H4 (cell line): Measurements from ENCODE around the gene SLC49A4. TPM values are rescaled to one million over a fixed set of nuclear protein-coding genes. Genes with fewer than 3 reads are reported as not detected.

Source experiments
- DNase-seq: peaks from one replicate; pipeline ENCODE4 v3.0.0-alpha.2; 2015; ENCODE audit warnings: low spot score
- total RNA-seq: library from RNA; depleted of rRNA; stranded (reverse); fragments of >200 nt; shearing (Covaris generic); gene quantifications from 2 replicates; pipeline ENCODE4 v1.2.3, GENCODE V29; 2014

The SLC49A4 gene
- total RNA-seq, 1 experiment from 2014 or later = 30.6 TPM

DNA sequence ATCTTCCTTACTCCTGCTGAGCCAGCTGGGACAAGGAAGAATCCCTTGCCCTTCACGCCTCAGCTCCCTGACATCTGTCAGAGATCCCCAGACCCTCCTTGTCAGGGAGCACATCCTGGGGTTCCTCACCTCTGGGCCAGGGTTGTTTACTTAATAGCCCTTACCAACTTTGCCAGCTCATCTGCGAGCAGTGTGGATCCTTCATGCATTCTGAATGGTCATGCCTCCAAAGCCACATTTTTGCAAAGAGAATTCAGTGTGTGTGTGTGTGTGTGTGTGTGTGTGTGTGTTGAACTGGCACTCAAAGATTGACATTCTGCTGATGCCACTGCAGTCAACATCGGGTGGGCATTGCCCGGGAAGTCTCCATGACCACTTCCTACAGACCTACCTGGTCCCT is 112.6 kb downstream of the SLC49A4 start:
- DNase-seq = no peak

DNA sequence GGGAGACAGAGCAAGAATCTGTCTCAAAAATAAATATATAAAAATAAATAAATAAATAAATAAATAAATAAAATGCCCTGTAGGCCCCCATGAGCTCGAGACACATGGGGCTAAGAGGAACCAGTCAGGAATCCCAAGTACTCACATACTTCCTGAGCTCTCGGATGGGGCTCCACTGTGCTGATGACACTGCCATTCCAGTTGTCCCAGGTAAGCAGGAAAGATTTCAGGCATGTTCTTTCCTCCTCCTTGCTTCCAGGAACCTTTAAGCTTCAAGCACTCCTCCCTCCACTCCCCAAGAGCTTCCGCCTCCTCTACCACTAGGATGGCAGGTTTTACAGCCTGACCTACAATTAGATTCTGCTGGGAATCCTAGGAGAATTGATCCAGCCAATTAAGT is 113.4 kb downstream of the SLC49A4 start:
- no peak for DNase-seq

DNA sequence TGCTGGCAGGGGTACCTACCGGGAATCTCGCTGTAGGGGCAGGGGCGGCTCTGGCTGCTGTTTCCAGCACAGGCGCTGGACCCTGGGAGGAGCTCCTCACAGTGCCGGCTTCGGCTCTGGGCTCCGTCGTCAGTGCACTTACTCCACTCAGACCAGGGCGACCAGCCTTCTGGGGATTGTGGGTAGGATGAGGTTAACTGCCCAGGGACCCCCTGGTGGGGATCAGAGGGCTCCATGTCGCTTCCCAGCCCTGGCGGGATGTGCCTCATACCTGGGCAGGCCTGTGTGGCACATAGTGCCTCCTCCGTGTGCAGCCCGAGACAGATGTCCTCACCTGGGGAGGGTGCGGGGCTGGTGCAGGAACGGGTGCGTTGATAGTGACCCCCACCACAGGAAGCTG is 117.0 kb downstream of the SLC49A4 start:
- DNase-seq = no peak

DNA sequence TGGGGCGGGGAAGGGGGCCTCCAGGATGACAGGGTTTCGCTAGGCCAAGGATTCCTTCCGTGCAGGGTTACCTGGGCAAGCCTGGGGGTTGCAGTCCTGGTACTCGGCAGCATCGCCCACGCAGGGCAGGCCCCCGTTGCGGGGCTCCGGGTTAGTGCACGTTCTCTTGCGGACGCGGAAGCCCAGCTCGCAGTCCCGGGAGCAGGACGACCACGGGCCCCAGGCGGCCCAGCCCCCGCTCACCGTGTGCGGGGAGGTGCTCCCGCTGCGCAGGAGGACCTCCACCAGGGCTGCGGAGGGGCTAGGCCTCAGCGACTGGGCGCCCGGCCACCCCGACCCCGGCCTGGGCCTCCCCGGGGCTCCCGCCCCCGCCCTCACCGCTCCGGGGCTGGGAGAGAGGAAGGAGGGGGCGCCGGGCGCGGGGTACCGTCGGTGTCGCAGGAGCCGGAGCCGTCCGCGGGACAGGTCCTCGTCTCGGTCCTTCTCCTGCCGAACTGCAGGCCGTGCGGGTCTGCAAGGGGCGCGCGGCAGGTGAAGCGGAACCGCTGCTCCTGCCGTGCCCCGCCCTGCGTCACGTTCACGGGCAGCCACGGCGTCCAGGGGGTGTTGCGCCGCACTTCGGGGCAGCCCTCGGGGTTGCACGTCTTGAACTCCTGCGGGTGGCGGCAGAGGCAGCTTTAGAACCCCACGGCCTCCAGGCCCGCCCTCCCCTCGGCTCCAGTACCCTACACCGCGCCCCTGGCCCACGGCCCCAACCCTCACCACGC is 118.1 kb downstream of the SLC49A4 start:
- DNase-seq = no peak

DNA sequence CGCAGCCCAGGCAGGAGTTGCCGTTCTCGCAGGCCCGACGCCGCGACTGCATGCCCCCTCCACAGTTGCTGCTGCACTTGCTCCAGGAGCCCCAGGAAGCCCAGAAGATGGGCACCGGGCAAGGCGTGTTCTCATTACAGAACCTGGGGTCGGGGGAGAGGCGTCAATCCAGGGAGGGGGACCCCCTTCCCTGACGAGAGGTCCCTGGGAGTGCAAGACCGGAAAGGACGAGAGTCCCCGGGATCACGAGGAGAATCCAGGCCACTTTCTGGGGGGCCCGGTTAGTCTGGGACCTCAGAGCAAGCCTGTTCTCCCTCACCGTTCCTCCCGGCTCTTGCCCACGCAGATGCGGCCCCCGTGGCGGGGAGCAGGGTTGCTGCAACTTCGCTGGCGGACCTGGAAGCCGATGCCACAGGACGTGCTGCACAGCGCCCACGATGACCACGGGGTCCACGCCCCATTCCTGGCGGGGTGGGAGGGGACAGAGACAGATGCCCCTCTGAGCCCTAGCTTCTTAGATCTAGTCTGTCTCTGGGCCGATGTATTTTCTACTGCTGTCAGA is 118.8 kb downstream of the SLC49A4 start:
- no peak for DNase-seq

DNA sequence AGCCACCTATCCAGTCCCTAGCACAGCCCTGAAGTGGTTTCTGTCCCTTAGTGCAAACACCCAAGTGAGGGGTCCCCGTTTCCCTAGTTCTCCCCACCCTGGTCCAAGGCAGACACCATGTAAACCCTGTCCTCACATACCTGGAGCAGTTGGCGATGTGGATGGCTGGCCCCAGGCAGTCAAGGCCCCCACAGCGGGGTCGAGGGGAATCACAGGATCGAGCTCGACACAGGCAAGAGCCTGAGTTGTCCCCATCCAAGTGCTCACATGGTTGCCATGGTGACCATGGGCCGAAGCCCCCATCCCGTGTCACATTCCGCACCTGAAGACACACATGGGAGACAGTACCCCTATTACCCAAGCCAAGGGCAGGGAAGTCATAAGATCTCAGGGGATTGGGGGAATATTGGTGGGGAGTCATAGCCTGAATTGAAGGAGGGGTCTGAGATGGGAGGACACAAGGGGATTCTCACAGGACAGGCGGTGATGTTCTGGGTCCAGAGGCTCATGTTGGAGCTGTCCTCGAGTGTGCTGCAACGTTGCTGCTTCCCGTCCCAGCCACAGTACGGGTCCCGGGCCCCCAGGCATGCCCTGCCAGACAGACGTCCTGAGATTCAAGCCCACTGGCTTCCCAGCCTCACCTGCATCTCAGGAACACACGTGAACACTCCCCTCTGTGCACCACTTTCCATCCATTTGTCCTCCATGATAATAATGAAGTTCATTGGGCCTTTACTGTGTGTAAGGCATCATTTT is 120.6 kb downstream of the SLC49A4 start:
- DNase-seq = no peak

DNA sequence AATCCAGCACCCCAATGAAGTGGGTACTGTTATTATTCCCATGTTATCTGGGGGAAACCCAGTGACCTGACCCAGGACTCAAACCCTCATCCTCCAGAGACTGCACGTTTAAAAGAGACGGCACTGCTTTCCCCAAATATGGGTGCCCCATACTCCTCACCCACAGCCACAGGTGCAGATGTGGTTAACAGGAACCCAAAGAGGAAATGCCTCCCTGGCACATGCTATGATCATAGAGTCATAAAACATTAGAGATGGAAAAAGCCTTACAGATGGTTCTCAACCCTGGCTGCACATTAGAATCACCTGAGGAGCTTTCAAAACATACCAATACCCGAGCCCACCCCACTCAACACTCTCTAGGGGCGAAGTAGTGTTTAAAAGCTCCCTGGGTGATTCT is 121.2 kb downstream of the SLC49A4 start:
- DNase-seq = no peak

DNA sequence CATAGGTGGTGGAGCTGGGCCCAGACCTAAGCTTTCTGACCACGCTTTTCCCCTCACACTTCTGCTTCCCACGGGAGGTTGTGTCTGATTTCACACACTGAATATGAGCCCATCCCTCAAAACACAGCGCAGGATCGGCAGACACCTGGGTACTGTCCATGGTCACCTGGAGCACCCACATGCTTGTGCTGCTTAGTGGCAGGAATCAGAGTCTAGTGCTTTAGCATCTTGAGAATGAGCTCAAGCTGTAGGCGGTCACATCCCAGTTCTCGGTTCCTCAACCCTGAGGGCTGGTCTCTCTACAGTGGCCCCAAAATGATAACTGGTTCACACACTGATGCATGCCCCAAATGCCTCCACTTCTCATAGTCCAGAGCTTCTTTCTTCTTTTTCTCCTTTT is 121.7 kb downstream of the SLC49A4 start:
- no peak for DNase-seq

DNA sequence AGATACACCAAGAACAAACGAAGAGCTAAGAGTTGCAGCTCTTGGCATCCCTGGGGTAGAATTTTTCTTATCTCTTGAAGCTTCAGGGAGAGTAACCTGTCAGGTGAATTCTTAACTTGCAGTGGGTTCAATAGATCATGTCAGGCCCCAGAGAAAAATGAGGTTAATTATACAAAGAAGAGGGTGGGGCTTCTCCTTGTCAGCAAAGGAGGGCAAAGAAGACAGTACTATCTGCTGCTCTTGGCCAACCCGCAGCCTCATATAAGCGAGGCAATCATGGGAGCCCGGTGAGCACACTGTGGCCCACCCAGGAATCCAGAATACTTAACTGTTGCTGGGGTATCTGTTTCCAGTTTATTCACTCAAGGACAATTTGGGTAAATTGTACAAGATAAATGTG is 122.5 kb downstream of the SLC49A4 start:
- no peak for DNase-seq

DNA sequence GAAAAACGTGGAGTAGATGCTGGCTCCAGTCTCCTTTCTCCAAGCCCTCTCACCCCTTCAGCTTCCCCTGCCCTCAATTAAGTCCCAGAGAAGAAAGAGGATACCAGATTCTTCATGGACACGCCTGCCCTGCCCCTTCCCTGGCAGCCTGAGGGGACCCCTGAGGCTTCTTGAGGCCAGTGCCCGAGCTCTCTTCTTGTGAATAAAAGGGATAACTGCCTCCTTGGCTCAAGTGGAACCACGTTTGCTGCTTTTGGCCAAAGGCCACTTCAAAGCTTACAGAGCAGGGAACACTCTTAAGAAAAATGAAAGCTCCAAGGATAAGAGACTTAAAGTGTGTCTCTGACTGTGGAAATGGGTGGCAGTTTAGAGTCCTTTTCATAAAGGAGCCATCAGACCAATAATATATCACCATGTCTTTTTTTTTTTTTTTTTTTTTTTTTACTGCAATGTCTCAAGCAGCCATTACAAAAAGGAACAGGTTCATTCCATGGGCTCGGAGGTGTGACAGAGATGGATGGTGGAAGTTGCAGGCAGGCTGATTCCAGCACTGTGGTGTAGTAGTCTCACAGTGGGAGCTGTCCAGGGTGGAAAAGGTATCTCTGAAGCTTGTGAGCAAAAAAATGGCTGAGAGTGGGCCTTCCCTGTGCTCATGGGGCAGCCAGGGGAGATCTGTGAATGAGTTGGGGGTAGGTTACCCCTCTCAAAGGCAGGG is 123.9 kb downstream of the SLC49A4 start:
- no peak for DNase-seq

DNA sequence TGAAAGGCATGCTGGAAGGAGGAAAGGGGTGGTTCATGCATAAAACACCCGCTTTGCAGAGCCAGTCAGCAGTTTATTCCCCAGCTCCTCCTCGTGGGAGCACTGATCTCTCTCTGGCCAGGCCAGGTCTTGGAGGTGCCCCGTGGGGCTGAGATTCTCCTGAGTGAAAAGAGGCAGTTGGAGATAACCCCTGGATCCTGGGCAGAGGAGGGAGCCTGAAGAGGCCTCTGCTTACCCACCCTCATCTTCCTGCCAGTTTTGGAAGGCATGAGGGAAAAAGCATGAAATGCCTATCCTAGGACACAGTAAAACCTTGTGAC is 124.4 kb downstream of the SLC49A4 start:
- no peak for DNase-seq

DNA sequence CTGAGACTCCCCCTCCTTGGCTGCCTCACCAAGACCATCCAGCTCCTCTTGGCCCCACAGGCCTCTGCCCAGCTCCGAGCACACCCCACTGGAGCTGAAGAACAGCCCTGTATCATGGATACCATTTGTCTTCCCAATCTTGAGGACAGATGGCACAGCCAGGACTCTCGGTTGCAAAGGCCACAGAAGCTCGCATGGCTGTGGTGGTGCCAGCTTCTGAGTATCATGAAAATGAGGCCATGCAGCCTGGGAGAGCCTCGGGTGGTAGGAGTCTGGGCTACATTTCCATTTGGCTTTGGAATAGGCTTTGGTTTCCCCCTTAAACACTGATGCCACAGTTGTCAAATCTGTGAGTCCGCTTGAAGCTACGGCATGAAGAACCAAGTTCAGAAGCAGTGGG is 126.1 kb downstream of the SLC49A4 start:
- DNase-seq = no peak

DNA sequence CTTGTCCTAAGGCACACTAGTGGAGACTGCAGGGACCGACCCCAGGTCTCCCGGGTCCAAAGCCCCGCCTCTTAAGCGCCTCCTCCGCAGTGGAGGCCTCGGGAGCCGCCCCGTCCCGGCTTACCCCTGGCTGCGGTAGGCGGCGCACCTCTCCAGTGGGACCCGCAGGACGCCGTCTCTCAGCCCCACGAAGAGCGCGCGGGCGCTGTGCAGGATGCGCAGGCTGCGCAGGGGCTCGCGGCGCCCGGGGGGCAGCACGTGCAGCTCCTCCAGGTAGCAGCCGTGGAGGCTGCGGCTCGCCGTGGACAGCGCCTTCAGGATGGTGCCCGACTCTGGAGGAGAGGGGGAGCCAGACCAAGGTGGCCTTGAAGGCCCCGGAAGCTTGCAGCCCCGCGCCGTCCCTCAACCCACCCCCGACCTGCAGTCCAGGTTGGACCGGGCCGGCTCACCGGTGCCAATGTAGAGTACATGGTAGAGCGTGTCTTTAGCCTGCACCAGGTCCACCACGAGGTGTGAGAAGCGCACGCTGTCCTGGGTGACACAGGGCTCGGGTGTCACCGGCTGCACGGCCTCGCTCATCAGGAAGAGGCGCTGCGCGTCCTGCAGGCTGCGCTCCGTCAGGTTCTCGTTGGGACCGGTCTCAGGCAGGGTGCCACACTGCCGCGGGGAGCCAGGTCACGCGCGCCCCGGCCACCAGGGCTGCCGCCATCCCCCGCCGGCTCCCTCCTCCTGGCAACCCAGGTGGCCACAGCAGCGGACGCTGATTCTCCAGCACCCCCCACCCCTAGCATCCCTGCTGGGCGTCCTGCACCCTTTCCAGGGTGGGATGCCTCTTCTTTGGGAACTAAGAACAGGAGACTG is 127.2 kb downstream of the SLC49A4 start:
- DNase-seq = no peak

DNA sequence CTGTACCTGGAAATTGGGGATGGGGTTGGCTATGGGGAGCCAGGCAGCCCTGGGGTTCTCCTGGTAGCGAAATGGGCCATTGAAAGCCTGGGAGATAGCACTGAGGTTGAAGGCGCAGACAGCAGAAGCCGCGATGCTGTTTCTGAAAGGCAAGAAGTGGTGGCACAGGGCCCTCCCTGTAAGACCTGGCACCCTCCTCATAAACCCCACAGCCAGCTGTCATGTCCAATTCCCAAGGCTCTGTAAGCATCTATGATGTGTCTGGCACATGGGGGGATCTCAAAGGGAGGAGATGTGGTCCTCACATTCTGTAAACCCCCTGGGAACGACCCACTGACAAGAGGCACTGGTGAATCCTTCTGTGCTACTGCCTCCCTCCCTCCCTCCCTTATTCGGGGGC is 128.7 kb downstream of the SLC49A4 start:
- no peak for DNase-seq

DNA sequence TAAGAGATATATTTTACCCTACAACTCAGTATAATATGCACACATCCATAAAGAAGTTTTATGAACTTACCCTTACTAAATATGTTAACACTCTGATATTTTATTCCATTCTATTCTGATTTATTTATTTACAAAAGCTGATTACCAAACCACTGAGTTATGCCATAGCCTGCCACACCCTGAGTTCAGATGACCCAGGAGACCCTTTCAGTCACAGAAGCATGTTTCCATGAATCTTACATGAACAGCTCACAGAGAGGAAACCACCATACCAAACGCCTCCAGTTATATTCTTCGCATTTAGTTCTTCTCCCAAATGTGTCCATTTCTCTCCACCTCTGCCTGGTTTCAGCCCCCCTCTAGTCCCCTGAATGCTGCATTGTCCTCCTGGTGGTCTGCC is 129.2 kb downstream of the SLC49A4 start:
- DNase-seq = no peak

DNA sequence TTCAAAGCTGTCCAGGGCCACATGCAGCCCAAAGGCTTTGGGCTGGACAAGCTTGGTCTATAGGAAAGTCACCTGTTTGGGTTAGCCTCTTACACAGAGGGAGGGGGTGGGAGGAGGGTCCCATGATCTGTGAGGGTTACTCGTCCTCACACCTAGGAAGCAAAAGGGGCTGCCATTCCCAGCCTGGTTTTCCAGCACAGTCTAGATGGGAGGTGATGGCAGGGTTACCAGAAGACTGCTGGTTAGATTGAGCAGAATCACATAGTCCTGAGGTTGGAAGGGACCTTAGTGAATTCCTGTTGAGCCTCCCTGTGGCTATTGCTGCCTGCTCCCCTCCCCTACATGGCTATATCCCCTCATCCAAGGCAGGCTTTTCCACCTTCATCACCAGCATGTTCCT is 130.9 kb downstream of the SLC49A4 start:
- no peak for DNase-seq

DNA sequence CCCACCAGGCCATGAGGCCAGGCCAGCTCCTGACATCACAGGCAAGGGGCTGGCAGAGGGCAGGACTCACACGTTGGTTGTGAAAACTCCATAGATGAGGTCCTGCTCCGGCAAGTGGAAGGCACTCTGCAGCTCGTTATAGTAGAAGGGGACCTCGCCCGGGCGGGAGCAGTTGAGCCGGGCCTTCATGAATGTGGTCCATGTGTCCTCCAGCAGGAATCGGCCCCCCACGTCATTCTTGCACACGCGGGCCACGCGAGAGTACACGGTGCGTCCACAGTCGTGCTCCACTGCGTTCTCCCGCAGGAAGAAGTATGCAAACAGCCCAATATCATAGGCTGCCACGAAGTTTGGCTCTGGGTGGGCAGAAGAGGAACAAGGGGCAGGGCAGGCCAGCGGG is 131.5 kb downstream of the SLC49A4 start:
- no peak for DNase-seq

DNA sequence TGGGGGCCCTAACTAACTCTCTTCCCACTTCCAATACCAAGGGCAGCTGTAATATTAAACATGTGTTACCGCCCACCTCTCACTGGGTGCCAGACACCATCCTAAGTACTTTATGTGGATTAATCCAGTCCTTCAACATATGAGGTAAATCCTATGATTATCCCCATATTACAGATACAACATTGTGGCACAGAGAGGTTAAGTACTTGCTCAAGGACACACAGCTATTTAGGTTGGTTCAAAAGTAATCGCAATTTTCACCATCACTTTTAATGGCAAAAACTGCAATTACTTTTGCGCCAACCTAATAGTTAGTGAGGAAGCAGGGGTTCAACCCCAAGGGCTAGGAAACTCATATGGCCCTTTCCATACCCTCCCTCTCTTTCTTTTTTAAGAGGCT is 131.9 kb downstream of the SLC49A4 start:
- no peak for DNase-seq

DNA sequence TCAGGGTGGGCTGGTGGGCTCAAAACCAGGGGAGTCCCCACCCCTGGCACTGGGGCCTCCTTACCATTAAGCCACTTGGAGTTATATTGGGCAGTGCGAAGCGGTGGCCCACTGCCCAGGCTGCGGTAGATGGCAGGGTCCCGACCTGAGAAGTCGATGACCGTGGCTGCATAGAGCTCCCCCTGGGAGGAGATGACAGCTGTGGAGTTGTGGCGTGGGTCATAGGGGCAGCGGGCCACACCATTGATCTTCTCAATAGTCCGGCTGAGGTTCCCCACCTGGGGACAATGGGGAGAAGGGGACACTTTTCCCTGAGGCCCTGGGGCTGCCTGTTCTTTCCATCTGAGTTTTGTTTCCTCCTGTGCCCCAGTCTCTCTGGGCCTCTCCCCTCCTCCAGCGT is 132.9 kb downstream of the SLC49A4 start:
- DNase-seq = no peak

DNA sequence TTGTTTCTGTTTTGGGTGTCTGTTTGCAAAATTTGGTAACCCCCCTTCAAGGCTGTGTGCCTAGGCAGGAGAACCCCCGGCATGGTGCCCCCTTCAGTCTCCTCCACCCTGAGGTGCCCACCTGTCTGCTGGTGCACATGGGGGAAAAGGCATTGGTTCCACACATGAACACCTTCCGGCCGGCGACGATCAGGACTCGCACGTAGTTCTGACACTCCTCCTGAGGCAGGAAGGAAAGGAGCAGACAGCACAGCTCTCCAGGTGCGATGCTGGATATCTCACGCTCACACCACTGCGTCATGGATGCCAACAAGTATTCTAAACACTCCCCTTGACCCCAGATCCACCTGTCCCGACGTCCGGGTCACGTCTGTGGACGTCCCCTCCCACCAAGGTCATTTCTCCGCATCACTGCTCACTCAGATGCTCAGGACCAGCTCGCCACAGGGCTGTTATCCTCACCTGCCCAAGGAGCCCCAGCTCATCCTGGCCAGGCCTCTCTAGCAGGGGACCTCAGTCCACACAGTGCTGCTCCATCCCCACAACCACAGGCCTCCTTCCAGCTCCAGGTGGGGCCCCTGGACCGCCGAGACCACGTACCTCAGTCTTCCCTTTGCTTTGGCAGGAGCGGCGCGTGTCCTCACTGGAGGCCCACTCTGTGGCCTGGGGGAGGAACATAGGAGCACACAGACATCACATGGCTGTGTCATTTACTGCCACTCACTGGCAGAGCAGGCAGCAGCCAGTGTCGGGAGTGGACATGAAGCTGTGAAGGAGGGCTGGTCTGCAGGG is 133.7 kb downstream of the SLC49A4 start:
- DNase-seq = no peak
